ENCODE measurements around the gene GFPT2.

DNA sequence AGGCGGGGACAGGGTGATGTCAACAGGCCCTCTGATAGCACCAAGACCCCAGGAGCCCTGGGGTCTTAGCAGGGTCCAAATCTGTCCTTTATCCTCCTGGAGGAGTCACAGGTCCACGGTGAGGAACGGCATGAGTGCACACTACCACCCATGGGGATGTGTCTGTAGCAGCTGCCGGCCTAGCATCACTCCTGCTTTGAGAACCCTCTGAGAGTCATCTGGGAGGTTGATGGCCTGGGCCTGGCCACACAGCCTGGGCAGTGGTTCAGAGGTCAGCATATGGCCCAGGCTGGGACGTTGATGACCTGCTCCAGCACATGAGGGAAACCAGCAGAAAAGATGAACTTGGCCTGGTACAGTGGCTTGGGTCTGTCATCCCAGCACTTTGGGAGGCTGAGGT, 1.8 kb upstream of the GFPT2 start:
- TF ChIP-seq, protein P1, sequence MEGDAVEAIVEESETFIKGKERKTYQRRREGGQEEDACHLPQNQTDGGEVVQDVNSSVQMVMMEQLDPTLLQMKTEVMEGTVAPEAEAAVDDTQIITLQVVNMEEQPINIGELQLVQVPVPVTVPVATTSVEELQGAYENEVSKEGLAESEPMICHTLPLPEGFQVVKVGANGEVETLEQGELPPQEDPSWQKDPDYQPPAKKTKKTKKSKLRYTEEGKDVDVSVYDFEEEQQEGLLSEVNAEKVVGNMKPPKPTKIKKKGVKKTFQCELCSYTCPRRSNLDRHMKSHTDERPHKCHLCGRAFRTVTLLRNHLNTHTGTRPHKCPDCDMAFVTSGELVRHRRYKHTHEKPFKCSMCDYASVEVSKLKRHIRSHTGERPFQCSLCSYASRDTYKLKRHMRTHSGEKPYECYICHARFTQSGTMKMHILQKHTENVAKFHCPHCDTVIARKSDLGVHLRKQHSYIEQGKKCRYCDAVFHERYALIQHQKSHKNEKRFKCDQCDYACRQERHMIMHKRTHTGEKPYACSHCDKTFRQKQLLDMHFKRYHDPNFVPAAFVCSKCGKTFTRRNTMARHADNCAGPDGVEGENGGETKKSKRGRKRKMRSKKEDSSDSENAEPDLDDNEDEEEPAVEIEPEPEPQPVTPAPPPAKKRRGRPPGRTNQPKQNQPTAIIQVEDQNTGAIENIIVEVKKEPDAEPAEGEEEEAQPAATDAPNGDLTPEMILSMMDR (IDR thresholded peaks at IDR 0.05 in 4 of 5, conservative IDR thresholded peaks at IDR 0.05 in 1 of 5), result no peak
- no peak for TF ChIP-seq POLR2A (IDR thresholded peaks at IDR 0.05)

Data from gastrocnemius medialis (tissue), 4 donors.